NCI-H1417 treated with DMSO at 0.1 percent for 48 hours (cell line): ENCODE results near the gene RBM48.
"Not testable (repeated sequence)": the region's sequence is repeated elsewhere in the genome, so short reads cannot be mapped to it uniquely, and the experiment has no call there.

Experiments
- DNase-seq: peaks from one replicate; lab custom pipeline; 2025; lab: John Stamatoyannopoulos, UW

Gene RBM48

DNA sequence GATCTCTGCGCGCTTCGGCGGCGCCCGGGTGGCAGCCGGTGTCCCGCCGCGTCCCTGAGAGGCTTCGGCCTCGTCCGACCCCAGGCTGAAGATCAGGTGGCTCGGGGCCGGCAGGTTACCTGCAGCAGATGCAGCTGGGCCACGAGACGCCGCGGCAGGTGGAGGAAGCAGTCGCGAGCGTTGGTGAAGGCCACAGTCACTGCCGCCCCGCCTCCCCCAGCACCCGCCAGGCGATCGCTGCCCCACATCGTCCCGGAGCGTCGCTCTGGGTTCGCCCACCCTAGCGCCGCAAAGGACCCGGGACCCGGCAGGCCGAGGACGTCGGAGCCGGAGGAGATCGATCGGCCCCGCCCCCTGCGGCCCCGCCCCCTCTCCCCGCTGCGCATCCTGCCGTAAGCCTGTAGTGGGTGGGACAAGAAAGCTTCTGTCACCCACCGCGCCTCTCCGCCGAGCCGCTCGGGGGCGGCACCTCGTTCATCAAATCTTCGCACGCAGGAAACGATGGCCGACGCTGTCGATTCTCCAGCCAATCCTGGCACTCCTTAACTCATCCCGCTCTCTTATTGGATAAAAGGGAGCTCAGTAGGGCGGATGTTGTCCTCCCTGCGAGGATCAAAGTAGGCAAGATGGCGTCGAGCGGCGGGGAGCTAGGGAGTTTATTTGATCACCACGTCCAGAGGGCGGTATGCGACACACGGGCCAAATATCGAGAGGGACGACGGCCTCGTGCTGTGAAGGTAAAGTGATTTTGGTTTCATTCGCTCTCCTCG is at the start of gene RBM48, which contains the start of gene PEX1:
Gene RBM48, plus strand, starts transcription at position 608 of the 770 bp plus-strand sequence. Its CDS starts 19 bp downstream, at position 627.
Gene PEX1, minus strand, starts transcription at position 333 of the 770 bp plus-strand sequence. Its CDS starts 85 bp downstream, at position 248.
- DNase-seq = peak; percentile 99

DNA sequence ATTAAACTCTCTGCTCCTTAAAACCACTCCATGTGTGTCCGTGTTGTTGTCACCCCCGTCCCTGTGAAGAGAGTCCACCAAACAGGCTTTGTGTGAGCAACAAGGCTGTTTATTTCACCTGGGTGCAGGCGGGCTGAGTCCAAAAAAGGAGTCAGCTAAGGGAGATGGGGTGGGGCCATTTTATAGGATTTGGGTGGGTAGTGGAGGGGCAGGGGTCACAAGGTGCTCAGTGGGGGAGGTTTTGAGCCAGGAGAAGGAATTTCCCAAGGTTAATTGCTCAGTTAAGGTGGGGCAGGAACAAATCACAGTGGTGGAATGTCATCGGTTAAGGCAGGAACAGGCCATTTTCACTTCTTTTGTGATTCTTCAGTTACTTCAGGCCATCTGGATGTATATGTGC is 49.4 kb upstream of the RBM48 start:
- not testable (repeated sequence) for DNase-seq

DNA sequence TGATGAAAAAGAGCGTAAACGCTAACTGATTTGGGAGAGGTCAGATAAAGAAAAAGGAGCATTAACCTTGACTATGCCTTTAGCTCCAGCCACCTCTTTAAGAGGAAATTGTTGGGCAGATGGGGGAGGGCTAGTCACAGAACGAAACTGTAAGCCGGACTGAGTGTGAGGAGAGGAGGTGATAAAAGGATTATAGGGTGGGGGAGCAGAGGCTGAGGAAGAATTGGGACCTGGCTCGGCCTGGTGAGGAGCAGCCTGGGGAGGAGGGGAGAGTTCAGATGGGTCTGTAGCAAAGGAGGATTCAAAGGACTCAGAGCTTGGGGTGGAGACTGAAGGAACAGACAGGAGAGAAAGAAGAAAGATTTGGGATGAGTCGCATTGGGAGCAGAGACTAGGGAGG is 45.0 kb upstream of the RBM48 start:
- DNase-seq = not testable (repeated sequence)

DNA sequence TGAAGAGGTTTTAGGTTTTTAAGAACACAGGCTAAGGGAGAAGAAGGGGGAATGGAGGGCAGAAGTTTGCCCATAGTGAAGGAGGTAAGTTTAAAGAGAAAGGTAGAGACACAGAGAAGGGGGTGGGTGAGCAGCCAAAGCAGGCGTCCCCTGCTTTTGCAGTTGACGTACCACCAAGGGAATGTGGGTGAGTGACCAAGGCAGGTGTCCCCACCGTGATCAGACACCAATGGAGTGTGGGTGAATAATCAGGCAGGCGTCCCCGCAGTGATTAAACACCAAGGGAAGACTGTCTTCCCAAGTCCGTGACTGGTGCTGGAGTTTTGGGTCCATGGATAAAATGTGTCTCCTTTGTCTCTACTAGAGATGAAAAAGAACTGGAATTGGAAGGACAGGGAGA is 44.4 kb upstream of the RBM48 start:
- DNase-seq = not testable (repeated sequence)

DNA sequence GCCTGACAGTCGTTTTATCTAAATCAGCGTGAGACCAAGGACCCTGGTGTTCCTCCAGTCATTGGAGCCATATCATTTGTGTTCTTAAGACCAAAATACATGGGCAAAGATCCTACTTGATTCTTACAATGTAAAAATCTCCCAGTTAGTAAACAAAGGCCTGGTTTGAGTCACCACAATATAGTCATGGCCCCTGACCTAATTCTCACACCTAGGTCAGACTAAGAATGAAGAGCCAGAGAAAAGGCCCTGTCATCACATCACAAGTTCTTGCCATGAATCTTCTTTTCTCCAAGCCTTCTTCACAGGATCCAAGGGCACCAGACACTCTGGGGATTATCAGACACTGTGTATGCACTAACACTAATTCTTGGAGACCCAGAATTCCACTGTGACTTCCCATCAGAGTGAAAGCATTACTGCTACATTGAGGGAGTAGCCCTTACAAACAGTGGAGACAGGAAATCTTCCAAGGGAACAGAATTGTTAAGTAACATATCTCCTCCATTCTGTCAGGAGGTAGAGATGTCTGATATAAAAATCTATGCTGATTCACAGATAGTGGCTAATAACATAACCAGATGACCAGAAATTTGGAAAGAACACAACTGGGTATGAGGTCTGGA is 43.2 kb upstream of the RBM48 start:
- DNase-seq = no peak

- no peak for DNase-seq
Observed at GRCh38 chr7:92485974-92486373, 42.6 kb upstream of the RBM48 start.

GRCh38 chr7:92487804-92488203 is 40.8 kb upstream of the RBM48 start:
- no peak for DNase-seq

- DNase-seq = no peak
Observed at GRCh38 chr7:92489634-92490033, 39.0 kb upstream of the RBM48 start.

GRCh38 chr7:92496876-92497275 is 31.7 kb upstream of the RBM48 start:
- DNase-seq = no peak

GRCh38 chr7:92498557-92498956 is 30.0 kb upstream of the RBM48 start:
- no peak for DNase-seq

DNA sequence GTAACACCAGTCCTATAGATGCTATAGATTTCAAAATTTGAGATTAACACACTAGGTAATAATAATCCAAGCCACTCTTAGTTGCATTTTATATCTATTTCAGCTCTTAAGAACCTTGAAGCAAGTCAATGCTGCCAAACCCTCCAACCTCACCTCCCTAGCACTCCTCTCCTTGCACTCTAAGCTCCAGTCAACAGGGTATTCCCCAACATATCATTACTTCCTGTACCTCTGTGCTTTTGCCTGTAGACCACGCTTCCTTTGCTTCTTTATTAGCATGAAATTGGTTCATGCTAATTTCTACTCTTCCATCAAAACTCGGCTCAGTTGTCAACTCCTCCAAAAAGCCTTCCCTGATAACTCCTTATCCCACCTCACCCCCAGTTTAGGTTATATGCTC is 24.8 kb upstream of the RBM48 start:
- DNase-seq = no peak

DNA sequence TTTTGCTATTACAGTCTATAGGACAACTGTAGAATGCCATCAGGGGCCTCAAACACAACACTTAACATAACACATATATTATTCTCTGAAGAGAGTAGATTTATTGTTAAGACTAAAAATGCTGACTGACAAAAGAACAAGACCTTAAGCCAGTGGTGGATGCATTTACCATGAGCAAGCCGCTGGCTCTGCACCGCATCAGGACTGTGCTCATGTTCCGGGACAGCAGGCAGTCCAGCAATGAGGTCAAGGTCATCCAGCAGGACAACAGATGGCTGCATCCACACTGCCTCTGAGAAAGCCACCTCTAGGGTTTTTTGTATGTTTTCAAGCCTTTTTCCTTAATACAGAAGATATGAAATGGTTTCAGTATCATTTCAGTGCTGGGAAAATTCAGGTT is 24.0 kb upstream of the RBM48 start:
- no peak for DNase-seq

DNA sequence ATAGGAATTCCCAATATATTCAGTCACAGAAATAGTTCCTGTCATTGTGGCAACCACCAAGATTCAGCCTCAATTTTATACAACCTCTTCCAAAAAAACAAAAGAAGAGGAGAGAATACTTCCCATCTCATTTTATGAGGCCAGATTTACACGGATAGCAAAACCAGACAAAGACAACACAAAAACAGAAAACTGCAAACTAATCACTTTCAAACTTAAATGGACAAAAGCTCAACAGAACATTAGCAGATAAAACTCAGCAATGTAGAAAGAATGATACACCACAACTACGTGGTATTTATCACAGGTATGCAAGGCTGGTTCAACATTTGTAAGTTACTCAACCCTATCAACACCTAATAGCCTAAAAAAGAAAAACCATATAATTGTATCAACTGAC is 22.2 kb upstream of the RBM48 start:
- no peak for DNase-seq

GRCh38 chr7:92508946-92509345 is 19.6 kb upstream of the RBM48 start:
- no peak for DNase-seq

DNA sequence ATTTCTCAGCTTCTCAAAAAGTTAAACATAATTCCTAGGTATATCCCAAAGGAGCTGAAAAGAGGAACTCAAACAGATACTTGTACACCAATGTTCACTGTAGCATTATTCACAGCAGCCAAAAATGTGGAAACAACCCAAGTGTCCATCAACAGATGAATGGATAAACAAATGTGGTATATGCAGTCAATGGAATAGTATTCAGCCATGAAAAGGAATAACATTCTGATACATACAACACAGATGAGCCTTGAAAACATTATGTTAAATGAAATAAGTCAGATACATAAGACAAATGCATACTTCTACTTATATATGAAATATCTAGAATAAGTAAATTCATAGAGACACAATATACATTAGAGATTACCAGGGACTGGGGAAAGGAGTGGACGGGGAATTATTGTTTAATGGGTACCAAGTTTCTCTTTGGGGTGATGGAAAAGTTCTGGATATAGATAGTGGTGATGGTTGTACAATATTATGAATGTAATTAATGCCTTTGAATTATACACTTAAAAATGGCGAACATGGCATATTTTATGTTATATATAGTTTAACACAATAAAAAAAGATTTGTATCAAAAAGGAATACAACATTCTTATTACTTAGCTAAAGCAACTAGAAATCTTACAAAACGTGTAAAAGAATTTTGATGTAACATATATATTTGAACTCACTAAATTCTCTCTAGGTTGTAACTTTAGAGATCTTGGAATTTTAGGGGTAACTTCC is 15.3 kb upstream of the RBM48 start:
- no peak for DNase-seq

GRCh38 chr7:92517631-92518030 is 11.0 kb upstream of the RBM48 start:
- no peak for DNase-seq

DNA sequence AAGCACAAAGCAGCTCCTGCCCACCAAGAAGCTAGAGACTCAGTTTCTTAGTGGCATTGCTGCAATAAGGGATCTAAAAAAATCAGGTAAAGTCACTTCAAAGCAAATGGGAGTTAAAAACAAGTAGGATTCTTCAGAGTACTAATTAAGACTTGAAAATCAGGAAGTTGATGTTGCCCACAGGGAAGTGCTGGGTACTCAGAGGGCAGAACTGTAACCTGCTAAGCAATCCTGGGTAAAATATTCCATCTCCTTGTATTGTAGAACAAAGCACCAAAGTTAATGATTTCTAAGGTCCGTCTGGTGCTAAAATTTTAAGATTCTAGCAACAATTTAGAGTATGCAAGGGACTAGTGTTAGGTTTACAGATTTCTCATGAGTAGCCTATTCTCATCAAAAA is 8.6 kb upstream of the RBM48 start:
- no peak for DNase-seq

- no peak for DNase-seq
Observed at GRCh38 chr7:92523110-92523509, 5.5 kb upstream of the RBM48 start.

DNA sequence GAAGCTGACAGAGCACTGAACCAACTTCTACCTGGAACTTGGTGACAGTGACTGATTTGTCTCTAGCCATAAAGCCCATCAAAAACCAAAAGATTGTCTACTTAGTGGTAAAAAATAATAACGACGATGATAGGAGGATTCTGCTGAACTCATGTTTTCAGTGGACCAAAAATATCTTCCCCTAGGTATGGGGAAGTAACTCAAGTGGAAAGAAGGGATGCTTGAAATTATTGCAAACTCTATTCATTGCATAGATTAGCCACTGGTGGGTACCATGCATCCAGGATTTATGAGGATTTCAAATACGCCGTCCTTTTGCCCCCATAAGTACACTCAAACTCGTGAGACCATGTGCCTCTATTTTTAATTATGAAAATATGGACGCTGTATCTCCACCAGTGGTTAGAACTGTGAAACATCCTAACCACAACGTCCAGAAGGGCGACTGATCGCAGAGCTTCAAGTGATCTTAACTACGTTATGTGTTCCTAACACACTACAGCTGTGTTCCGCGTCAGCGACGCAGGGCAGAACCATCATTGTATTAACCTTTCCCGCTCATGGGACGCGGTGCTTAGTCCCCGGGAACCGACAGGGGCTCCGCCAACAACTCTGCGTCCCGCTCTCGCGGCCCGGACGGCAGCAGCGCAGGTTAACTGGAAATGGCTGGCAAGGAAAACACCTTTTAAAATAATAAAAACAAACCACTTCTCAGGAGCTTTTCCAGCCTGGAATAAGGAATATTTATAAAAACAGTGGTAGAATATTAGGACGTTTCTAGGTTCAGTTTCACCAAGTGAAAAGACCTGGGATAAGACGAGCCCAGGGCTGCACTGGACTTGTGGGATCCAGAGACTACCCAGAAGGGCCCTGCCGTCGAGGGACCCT is 1.1 kb upstream of the RBM48 start:
- DNase-seq = no peak

- no peak for DNase-seq
Observed at GRCh38 chr7:92528958-92529264, 316 bp downstream of the RBM48 start.

- DNase-seq = no peak
Observed at GRCh38 chr7:92534572-92534971, 6.0 kb downstream of the RBM48 start.

DNA sequence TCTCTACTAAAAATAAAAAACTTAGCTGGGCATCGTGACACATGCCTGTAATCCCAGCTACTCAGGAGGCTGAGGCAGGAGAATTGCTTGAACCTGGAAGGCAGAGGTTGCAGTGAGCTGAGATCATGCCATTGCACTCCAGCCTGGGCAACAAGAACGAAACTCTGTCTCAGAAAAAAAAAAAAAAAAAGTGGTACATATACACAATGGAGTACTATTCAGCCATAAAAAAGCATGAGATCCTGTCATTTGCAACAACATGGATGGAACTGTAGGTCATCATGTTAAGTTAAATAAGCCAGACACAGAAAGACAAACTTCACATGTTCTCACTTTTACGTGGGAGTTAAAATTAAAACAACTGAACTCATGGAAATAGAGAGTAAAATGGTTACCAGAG is 14.9 kb downstream of the RBM48 start:
- DNase-seq = not testable (repeated sequence)
